GM19395 (cell line): ENCODE measurements around the gene TTLL1.
"Not testable (repeated sequence)": the region's sequence is repeated elsewhere in the genome, so short reads cannot be mapped to it uniquely, and the experiment has no call there.

ENCODE experiments used
- ATAC-seq: cut with Tn5 transposase; IDR thresholded peaks from one replicate; pipeline ENCODE4 v1.9.1; 2021; ENCODE audit warnings: mild to moderate bottlenecking, moderate library complexity; ENCODE audit not compliant: unreplicated experiment

Gene TTLL1

DNA sequence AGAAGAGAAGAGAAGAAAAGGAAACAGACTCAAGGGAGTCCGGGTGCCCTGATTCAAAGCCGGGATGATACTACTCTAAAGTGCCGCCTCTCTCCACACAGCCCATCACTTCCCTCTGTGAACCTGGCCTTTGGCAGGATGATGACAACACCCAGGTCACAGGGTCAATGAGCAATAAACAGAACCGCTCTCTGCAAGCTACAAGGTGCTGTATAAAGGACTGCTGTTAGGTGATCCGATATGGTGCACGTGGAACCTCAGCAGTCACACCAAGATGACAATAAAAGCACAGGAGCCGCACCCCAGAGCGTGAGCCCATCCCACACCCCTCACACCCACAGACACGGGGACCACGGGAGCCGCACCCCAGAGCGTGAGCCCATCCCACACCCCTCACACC lies 10.7 kb downstream of the TTLL1 start:
- no peak for ATAC-seq

DNA sequence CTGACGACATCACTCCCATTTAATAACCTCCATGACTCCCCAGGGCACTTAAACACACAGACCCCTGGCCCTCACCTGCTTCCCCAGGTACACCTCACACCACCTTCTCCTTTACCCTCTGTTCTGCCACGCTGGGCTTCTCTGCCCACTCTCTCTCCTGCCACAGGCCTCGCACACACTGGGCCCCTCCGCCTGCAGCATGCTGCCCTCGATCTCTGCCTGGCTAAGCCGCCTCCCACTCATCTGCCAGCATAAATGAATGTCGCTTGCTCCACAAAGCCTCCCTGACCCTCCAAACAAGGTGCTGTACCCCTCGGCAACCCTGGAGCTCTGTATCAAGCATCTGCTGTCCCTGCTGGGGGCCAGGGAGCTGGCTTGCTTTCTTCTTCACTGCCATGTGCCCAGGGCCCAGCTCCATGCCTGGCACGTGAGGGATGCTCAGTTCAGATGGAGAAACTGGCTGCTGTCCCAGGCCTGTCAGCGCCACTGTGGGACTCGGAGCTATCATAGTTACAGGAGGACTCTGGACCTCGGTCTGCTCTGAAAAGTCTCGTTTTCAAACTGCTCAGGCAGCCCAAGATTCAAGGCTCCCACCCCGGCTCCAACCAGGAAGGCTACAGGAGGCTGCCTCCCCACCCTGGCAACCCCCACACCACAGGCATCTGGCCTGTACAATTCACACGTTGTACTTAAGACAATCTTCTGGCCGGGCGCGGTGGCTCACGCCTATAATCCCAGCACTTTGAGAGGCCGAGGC lies 11.9 kb downstream of the TTLL1 start:
- ATAC-seq = no peak

DNA sequence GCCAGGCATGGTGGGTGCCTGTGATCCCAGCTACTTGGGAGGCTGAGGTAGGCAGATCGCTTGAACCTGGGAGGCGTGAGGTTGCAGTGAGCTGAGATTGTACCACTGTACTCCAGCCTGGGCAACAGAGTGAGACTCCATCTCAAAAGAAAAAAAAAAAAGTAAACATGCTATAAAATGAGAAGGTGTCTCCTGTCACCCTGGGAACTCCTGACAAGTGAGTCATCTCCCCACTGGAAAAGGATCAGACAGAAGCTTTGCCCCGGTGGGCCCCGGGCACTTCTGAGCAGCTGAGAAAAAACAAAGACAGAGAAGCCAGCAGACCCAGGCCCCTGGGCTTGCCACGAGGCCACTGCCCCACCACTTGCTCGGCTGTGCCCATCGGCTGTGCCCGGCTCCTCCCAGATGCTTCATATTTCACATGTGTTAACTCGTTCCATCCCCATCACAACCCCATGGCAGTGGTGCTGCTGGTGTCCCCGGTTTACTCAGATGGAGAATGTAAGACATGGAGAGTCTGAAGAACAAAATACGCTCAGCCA lies 22.3 kb downstream of the TTLL1 start:
- ATAC-seq = no peak

DNA sequence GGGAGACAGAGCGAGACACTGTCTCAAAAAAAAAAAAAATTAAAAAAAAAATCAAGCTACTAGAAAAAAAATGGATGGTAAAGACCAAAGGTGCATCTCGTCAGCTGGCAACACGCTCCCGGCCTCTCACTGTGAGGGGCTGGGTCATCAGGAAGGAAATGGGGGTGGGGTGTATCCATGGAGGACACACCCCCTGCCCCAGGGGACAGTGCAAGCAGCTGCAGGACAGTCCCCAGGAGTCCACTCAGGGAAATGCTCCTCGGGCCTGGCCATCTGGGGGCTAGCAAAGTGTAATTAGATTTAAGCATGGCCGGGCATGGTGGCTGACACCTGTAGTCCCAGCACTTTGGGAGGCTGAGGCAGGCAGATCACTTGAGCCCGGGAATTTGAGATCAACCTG lies 23.1 kb downstream of the TTLL1 start:
- ATAC-seq = no peak

DNA sequence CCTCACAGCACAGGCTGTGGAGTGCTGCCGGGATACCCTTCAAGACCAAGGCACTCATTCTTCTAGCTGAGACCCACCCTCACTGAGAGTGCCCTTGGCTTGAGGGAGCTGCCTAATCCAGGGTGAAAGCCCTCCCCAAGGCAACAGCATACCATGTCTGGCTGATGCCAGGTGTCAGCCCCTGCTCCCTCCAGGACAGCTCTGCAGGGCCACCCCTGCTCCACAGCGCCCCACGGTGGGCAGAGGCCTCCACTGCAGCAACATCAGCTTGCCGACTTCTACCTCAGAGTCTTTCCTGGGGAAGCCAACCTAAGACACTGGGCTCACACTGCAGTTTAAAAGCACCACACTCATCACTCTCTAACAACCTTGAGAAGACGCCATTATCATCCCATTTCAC lies 29.0 kb downstream of the TTLL1 start:
- no peak for ATAC-seq

DNA sequence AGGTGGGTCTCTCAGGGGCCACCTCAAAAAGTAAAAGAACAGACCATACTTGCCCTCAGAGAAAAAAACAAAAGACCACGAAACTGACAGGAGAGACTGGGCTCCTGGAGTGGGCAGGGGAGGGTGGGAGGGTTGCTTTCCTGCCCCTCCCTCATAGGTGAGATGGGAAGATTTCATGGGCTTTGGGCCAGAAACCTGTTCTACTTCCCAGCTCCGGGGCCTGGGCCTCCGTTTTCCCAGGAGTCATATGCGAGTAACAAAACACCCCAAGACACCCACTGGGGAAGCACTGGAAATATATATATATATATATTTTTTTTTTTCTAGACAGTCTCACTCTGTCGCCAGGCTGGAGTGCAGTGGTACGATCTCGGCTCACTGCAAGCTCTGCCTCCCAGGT lies 31.6 kb downstream of the TTLL1 start:
- no peak for ATAC-seq

DNA sequence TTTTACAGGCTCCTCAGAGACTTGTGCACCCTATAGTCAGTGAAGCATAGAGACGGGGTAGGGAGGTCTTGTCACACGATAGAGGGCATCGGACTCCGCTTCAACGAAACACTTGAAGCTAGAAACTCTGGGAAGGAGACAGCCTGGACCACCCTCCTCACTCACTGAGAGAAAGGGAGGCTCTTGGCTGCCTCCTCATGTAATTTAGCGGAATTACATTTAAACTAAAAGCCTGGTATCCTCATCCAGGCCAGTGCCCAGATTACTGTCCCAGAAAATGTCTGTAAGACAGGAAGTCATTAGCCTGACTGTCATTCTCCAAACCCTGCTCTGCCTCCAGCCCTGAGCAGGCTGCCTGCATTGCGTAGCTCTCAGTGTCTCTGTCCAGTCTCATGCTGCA lies 36.0 kb downstream of the TTLL1 start:
- ATAC-seq = no peak

DNA sequence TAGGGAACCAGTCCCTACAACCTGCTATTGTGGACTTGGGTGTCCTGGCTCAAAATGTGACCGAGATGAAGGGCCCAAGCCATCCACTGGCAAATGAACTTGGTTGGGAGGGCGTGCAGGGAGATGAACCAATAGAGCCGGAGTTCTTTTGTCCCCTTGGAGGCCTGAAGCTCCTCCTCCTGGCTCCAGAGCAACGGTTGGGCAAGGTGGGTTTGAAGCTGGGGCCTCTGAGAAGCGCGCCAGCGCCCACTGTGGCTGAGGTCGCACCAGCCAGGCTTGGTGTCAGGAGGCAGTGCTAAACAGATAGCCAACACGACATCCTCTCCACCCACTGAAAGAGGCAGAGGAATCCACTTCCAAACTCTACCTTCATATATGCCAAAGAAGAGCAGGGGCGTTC lies 38.2 kb downstream of the TTLL1 start:
- no peak for ATAC-seq

DNA sequence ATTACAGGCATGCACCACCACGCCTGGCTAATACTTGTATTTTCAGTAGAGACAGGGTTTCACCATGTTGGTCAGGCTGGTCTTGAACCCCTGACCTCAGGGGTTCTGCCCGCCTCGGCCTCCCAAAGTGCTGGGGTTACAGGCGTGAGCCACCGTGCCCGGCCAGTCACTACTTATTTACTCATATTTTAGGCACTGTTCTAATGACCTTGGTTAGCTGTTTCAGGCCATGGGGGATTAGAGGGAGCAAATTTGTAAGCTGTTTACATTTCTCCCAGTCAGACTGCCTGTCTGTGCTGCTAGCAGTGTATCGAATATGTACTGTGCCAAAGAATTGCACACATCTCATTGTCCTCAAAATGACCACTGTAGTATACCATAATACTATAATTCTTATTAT lies 41.6 kb downstream of the TTLL1 start:
- ATAC-seq = no peak

DNA sequence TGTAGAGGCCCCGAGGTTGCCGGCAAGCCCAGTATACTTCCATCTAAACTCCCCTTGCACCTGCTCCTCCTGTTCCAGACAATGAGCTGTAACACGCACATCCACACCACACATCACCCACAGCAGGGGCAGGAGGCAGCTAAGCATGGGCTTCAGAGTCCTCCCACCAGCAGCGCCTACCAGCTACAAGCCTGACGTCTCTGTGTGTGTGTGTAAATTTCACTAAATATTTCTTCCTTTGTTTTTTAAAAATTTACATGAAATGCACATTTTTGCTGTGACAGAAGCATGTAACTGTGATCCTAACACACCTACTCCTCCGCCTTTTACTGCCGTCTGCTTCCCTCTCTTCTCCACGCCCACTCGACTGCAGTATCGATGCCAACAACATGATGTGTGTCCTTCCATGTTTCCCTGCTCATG lies 44.9 kb downstream of the TTLL1 start:
- no peak for ATAC-seq

DNA sequence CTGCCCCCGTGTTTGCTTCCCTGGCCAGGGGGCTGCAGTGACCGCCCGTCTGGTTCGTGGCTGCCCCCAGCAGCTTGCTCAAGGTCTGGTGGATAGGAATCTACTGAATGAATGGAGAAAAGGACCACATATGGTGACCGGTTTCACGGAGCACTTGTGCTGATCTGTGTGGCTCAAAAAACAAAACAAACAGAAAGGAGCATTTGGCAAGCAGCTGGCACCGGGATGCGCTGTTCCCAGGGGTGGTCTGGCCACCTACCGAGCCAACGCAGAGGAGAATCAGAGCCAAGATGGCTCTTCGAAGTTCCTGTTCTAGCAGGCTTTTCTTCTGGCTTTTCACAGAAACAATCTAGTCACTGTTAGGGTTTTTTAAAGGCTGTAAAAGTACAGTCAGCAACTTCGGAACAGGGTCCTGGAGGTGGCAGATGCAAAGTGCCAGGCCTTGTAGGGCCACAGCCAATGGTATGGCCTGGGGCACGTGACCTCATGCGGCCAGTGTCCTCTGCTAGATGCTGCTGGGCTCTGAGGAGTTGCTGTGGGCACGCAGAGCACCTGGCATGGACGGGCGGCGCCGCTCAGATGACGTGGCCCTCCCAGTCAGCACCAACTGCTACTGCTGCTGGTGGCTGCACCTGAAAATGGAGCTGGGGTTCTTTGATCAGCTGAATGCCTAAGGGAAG lies 47.0 kb downstream of the TTLL1 start:
- ATAC-seq = no peak

DNA sequence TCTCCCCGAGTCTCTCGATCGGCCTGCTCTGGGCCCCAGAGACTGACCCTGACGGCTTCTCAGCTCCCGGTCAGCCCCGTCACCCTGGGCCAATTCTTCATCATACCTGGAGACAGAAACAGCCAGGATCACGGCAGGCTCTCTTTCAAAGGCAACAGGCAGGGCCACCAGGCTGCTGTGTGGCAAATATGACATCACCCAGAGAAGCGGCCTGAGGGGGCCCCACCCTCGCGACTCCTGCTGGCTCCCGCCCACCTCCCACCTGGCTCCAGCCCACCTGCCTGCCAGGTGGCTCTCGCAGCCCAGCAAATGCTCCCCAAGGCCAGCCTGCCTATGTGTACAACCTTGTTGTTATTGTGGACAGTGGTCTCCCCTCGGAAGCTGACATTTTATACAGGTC lies 49.4 kb downstream of the TTLL1 start:
- ATAC-seq = no peak

DNA sequence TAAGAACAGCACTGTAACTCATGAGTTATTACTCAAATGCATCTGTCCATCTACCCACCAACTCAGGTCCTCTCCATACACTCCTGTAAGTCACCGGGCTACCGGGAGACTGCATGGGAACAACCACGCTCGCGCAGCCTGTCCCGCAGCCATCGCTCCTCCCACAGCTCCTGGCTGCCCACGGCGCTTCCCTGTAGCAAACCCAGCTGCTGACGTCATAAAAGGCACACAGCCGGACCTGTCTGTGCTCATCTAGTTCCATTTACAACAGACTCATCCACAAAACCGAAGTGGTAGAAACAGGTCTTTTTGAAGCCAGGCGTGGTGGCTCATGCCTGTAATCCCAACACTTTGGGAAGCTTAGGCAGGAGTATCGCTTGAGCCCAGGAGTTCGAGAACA lies 50.9 kb downstream of the TTLL1 start:
- ATAC-seq = no peak

DNA sequence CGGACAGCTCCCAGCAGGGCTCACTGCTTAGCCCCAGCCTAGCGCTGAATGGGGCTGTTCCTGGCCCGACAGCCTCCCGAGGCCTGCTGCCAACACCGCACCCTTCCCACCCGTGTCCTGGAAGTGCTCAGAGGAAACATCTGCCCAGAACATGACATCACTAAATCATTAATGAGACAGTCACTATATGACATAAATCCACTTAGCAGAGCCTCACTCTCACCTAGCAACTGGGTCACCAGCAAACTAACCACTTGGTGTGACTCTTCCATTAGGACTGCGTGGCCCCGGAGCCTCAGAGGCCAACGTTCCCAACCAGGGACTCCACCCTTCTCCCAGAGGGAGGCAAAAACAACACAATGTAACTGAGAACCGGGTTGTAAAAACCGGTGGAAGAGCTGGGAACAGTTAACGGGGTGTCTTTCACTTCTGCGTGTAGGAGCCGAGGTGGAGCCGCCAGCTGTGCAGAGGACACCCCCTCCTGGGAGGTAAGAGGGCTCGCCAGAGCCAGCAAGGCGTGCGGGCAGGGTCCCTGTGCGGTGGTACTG lies 52.8 kb downstream of the TTLL1 start:
- ATAC-seq = no peak

DNA sequence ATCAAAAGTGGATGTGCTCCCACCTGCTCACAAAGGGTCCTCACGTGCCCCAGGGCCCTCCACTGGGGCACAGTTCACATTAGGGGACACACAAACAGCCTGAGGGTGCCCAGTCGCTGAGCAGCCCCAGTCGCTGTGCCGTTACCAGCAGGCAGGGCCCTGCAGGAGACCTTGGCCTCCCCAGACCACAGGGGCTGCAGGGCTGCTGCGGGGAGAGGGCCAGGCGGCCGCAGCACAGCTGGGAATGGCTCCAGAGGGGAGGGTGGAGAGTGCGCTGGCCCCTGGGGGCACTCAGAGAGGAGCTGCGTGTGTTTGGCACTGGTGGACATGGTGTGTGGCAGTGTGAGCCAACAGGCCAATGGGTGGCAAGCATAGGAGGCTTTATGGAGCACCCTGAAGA lies 53.9 kb downstream of the TTLL1 start:
- ATAC-seq = no peak

DNA sequence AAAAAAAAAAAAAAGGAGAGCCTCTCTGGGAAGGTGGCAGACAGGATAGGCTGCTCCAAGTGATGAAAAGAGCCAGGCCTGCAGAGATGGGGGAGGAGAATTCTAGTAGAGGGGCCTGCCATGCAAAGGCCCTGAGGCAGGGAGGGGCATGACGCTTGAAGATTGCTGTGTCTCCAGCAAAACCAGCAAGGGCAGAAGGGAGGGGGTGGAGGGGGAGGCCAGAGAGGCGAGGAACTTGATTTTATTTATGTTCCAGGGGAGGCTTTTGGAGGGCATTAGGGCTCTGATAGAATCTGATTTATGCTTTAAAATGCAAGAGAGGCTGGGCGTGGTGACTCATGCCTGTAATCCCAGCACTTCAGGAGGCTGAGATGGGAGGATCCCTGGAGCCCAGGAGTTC lies 57.6 kb downstream of the TTLL1 start:
- ATAC-seq = no peak

DNA sequence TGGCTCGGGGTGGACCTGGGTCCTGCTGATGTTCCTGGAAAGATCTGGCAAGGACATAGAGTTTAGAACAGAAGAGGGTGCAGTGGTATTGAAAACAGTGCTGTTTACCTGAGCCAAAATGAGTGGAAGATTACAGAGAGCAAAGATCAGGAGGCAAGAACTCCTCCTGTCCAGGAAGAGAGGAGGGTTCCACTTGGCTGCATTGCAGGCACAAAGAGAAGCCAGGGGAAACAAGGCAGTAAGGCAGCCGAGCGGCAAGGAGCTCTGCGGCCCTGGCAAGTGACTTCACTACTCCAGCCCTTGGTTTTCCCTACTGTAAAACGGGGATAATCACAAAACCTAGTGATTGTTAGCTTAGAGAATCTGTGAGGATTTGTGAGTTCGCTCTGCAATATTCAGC lies 70.6 kb downstream of the TTLL1 start:
- ATAC-seq = no peak

DNA sequence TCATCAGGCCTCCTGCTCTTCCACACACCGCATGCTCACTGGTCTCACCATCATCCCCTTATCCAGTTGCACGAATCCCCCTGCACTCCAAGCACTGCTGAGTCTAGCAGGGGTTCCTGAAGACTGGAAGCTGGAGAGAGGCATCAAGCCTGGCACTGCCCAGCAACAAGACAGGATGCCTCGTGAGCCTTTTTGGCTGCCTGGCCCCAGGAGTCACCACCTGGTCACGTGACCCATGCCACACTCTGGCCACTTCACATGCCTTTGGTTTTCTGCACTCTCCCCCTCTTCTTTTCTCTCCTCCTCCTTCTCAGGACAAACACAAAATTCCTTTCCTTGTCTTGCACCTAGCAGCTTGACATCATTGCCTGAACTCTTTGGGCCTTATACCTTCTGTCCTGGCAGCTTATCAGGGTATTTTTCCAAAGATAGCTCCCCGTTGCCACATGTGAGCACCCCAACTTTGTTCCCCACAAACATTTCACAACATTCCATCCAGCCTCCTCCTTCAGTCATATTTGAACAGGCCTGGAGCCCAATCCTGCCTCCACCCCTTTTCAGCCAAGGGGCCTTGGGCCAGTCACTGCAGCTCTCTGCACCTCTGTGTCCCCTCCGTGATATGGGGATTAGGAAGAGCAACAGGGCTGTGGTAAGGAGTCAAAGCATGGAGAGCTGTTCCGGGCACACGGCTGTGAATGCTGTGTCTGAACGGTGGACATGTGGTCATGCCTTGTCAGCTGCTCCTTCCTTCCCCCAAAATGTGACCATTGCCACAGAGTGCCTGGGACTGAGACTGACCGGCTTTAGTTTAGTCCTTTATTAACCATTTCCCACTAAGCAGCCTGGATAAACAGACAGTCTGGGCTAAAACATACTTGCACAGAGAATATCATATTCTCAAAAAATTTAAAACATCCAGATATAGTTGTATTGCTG lies 71.4 kb downstream of the TTLL1 start:
- no peak for ATAC-seq

DNA sequence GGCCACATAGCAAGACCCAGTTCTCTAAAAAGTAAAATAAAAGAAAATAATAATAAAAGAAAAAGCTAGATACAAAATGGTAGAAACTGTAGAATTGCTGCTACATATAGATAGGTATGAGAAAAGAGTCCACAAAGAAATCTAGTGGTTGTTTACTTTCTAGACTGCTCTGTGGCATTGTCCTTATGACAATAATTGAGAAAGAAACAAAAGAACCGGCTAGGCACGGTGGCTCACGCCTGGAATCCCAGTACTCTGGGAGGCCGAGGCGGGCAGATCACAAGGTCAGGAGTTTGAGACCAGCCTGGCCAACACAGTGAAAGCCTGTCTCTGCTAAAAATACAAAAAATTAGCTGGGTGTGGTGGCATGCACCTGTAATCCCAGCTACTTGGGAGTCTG lies 73.0 kb downstream of the TTLL1 start:
- not testable (repeated sequence) for ATAC-seq

DNA sequence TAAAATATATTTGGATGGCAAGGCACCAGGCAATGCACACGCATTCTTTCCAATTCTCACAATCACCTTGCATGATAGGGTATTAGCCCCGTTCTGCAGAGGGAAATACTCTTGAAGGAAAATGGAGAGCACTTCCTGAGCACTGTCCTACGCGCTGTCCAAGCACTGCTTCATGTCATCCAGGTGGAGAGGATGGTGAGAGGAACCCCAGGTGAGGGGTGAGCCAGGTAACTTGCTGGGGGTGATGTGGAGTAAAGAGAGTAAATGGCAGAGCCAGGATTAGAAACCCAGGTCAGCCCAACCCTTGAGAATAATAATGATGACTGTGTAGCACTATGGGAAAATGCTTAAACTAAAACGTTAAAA lies 73.5 kb downstream of the TTLL1 start:
- no peak for ATAC-seq
